HCT116 (cell line): ENCODE results near the gene TXLNA. TPM values are rescaled to one million over a fixed set of nuclear protein-coding genes. Genes with fewer than 3 reads are reported as not detected.
"Not testable (repeated sequence)": the region's sequence is repeated elsewhere in the genome, so short reads cannot be mapped to it uniquely, and the experiment has no call there.

Source experiments
- ATAC-seq: fragments of 200-7000 bp; cut with Tn5 transposase; 2 replicates; pipeline ENCODE4 v1.9.1; 2020; ENCODE audit warnings: mild to moderate bottlenecking, moderate library complexity
- BruUV-seq: library from RNA; stranded (reverse); fragments of 400-500 nt; replicated peaks from 2 replicates; lab custom pipeline; 2021; lab: Mats Ljungman, UMichigan
- CTCF ChIA-PET: fragments of 300-600 bp; sonication (Branson Sonifier 250); formaldehyde crosslinking; loops from one replicate; lab custom pipeline; 2021; ENCODE audit warnings: antibody characterized with exemption; lab: Charles Lee
- POLR2A ChIA-PET: fragments of 300-600, 350-600 bp; sonication (Branson Sonifier 250); formaldehyde crosslinking; loops from one replicate; lab custom pipeline; 2021; ENCODE audit warnings: antibody characterized with exemption; lab: Charles Lee
- RAD21 ChIA-PET, 2 experiments: fragments of 300-600 bp; sonication (Branson Sonifier 250); formaldehyde crosslinking; loops; one replicate each; lab custom pipeline; 2023; ENCODE audit warnings: low total read pairs in 2 of 2; ENCODE audit not compliant: uncharacterized antibody in 2 of 2, unreplicated experiment in 2 of 2, low non-redundant PET in 1 of 2; lab: Charles Lee
- DNase-seq: peaks from one replicate; pipeline ENCODE4 v3.0.0-alpha.2; 2010; ENCODE audit warnings: low read depth, low spot score
- H2AFZ ChIP-seq: fragments of 200-600 bp; shearing (Covaris generic), sonication (generic); 2 replicates; pipeline ENCODE4 v1.6.1; 2017; ENCODE audit warnings: low read depth, mixed run types, mixed read lengths, antibody characterized with exemption, low read length; ENCODE audit not compliant: poor library complexity, severe bottlenecking
- H3K27ac ChIP-seq: 2 replicates; pipeline ENCODE4 v1.5.1; 2012; ENCODE audit warnings: low read depth, low read length
- H3K27me3 ChIP-seq: fragments of 200-600 bp; sonication (generic); 2 replicates; pipeline ENCODE4 v1.6.1; 2016; ENCODE audit warnings: mixed run types, low read length, mixed read lengths; ENCODE audit not compliant: insufficient read depth
- H3K36me3 ChIP-seq, 2 experiments: fragments of 200-500 bp in 1 of 2; fragments of 200-600 bp in 1 of 2; sonication (Bioruptor generic) in 1 of 2; sonication (generic) in 1 of 2; 2 replicates each; pipeline versions ENCODE4 v1.5.1 to v1.6.1; 2014 to 2016; ENCODE audit warnings: low read length in 2 of 2, inconsistent platforms in 1 of 2, mixed read lengths in 1 of 2, mixed run types in 1 of 2; ENCODE audit not compliant: insufficient read depth in 2 of 2, control insufficient read depth in 1 of 2
- H3K4me1 ChIP-seq, 2 experiments: fragments of 200-600 bp in 1 of 2; sonication (generic) in 1 of 2; 2 replicates each; pipeline versions ENCODE4 v1.5.1 to v1.6.1; 2012 to 2017; ENCODE audit warnings: low read length in 2 of 2, inconsistent platforms in 1 of 2, mild to moderate bottlenecking in 1 of 2, mixed read lengths in 1 of 2, mixed run types in 1 of 2, moderate library complexity in 1 of 2; ENCODE audit not compliant: insufficient read depth in 2 of 2, control insufficient read depth in 1 of 2
- H3K4me2 ChIP-seq: fragments of 200-600 bp; sonication (generic); 2 replicates; pipeline ENCODE4 v1.6.1; 2017; ENCODE audit warnings: mixed run types, low read length, mixed read lengths
- H3K4me3 ChIP-seq, 2 experiments: fragments of 200-600 bp in 1 of 2; sonication (generic) in 1 of 2; replicated peaks in 1 of 2; 2 replicates each; pipeline ENCODE4 v1.5.1; 2011 to 2016; ENCODE audit warnings: low read length in 2 of 2, control low read depth in 1 of 2, low read depth in 1 of 2, mild to moderate bottlenecking in 1 of 2, mixed read lengths in 1 of 2, mixed run types in 1 of 2
- H3K79me2 ChIP-seq: fragments of 200-600 bp; sonication (generic); 2 replicates; pipeline ENCODE4 v1.6.1; 2017; ENCODE audit warnings: mild to moderate bottlenecking, mixed run types, low read length, moderate library complexity, mixed read lengths; ENCODE audit not compliant: insufficient read depth
- H3K9ac ChIP-seq: fragments of 200-600 bp; sonication (generic); 2 replicates; pipeline ENCODE4 v1.6.1; 2016; ENCODE audit warnings: low read length, mixed read lengths
- H3K9me2 ChIP-seq: fragments of 200-600 bp; sonication (generic), shearing (Covaris generic); 2 replicates; pipeline ENCODE4 v1.6.1; 2017; ENCODE audit warnings: mixed run types, mild to moderate bottlenecking, moderate library complexity; ENCODE audit not compliant: insufficient read depth
- H3K9me3 ChIP-seq, 2 experiments: fragments of 200-500 bp in 1 of 2; fragments of 200-600 bp in 1 of 2; sonication (Bioruptor generic) in 1 of 2; sonication (generic) in 1 of 2; 2 replicates each; pipeline ENCODE4 v1.6.1; 2014 to 2017; ENCODE audit warnings: low read length in 2 of 2, mixed read lengths in 2 of 2, inconsistent platforms in 1 of 2, low read depth in 1 of 2, mild to moderate bottlenecking in 1 of 2, mixed run types in 1 of 2, moderate library complexity in 1 of 2; ENCODE audit not compliant: control insufficient read depth in 1 of 2, insufficient read depth in 1 of 2
- H4K20me1 ChIP-seq: fragments of 200-600 bp; sonication (generic), shearing (Covaris generic); 2 replicates; pipeline ENCODE4 v1.6.1; 2017; ENCODE audit warnings: mixed run types, mild to moderate bottlenecking, moderate library complexity; ENCODE audit not compliant: insufficient read depth
- CBX3 ChIP-seq: IDR thresholded peaks from 2 replicates; pipeline ENCODE4 v1.6.1; 2012; ENCODE audit warnings: low read depth
- CEBPB ChIP-seq: IDR thresholded peaks from 2 replicates; pipeline ENCODE4 v1.6.1; 2012; ENCODE audit warnings: low read depth
- EGR1 ChIP-seq: IDR thresholded peaks from 2 replicates; pipeline ENCODE4 v1.6.1; 2012; ENCODE audit warnings: low read depth
- ELF1 ChIP-seq: IDR thresholded peaks from 2 replicates; pipeline ENCODE4 v1.6.1; 2012; ENCODE audit warnings: low read depth, borderline replicate concordance
- FOSL1 ChIP-seq: IDR thresholded peaks from 2 replicates; pipeline ENCODE4 v1.6.1; 2012; ENCODE audit warnings: low read depth
- RAD21 ChIP-seq: IDR thresholded peaks from 2 replicates; pipeline ENCODE4 v1.6.1; 2012; ENCODE audit warnings: low read depth, mild to moderate bottlenecking
- SIN3A ChIP-seq: IDR thresholded peaks from 2 replicates; pipeline ENCODE4 v1.6.1; 2012; ENCODE audit warnings: low read depth
- ZFX ChIP-seq: fragments of 450-650 bp; IDR thresholded peaks from 2 replicates; pipeline ENCODE4 v1.6.1; 2017
- intact Hi-C: fragments of 100-400 bp; cut with micrococcal nuclease; formaldehyde crosslinking; loops from 2 replicates; pipeline ENCODE4 v1.10.0; 2022
- total RNA-seq: library from RNA; stranded (reverse); gene quantifications from one replicate; pipeline ENCODE4 v1.2.1, GENCODE V29; 2021; ENCODE audit not compliant: unreplicated experiment
- TF ChIP-seq, protein P1 (sequence below): IDR thresholded peaks from 2 replicates; pipeline ENCODE4 v1.6.1; 2012
- TF ChIP-seq, protein P2 (sequence below): IDR thresholded peaks from 2 replicates; pipeline ENCODE4 v1.6.1; 2012; ENCODE audit warnings: low read depth
- TF ChIP-seq, protein P3 (sequence below): IDR thresholded peaks from 2 replicates; pipeline ENCODE4 v1.6.1; 2012

The TXLNA gene
- total RNA-seq, 1 experiment from 2014 or later = 37.2 TPM

DNA sequence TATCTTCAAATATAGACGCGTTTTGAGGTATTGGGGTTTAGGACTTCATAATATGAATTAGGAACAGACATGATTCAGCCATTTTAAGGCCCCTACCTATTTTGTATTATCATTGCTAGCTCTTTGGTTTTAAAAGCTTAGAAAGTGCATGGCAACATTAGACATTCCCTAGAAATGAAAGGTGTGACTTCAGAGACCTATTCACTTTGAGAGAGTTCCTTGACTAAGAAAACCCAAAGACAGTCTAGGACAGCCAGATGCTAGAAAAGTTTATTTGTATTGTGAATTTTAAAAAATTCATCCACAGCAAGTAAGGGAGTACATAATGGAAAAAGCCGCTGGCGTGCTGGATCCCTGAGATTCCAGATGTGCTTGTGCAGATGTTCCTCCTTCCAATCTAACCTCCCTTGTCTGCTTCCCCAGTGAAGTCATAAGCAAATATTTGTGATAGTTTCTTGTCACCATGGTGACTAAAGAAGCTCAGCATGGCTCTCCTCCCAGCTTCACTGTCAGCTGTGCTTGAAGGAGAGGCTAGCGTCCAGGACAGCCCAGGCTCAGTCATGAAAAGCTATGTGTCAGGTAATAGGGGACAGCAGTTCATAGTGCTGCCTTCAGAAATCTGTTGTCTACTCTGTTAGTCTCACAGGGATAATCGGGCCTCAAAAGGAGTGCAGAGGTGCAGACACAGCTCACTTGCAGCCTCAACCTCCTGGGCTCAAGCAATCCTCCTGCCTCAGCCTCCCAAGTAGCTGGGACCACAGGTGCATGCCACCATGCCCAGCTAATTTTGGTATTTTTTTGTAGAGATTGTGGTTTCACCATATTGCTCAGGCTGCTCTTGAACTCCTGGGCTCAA is 36.8 kb upstream of the TXLNA start:
- Histone ChIP-seq H2AFZ (no peak overlapping the region), H3K9me3 (no peaks in the 10 kb centered on the region), H4K20me1 (peaks cover 9% of the 10 kb centered on the region; the same call in 1 of the 2 replicates), H3K9me2 (no peaks in the 10 kb centered on the region), H3K4me2 (no peak overlapping the region), H3K27ac (no peak overlapping the region), H3K4me3 (no peak overlapping the region), H3K9ac (peak overlapping the region; percentile 10; the same call in 1 of the 2 replicates), H3K36me3 (no peaks in the 10 kb centered on the region), H3K4me1 (peaks cover 21 to 33% of the 10 kb centered on the region in 2 experiments), H3K79me2 (peaks cover 98% of the 10 kb centered on the region), H3K27me3 (no peaks in the 10 kb centered on the region)
- no TSS peak for BruUV-seq
- intact Hi-C loops = no loop called here
- peak; percentile 41; the same call in 1 of the 2 replicates for ATAC-seq
- POLR2A ChIA-PET = no interaction called here
- CTCF ChIA-PET = no interaction called here
- TF ChIP-seq CEBPB (no peak), RAD21 (no peak), ZFX (no peak), FOSL1 (no peak), EGR1 (no peak), CBX3 (no peak), SIN3A (no peak), ELF1 (no peak)
- TF ChIP-seq, protein P1, sequence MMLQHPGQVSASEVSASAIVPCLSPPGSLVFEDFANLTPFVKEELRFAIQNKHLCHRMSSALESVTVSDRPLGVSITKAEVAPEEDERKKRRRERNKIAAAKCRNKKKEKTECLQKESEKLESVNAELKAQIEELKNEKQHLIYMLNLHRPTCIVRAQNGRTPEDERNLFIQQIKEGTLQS = no peak
- TF ChIP-seq, protein P2, sequence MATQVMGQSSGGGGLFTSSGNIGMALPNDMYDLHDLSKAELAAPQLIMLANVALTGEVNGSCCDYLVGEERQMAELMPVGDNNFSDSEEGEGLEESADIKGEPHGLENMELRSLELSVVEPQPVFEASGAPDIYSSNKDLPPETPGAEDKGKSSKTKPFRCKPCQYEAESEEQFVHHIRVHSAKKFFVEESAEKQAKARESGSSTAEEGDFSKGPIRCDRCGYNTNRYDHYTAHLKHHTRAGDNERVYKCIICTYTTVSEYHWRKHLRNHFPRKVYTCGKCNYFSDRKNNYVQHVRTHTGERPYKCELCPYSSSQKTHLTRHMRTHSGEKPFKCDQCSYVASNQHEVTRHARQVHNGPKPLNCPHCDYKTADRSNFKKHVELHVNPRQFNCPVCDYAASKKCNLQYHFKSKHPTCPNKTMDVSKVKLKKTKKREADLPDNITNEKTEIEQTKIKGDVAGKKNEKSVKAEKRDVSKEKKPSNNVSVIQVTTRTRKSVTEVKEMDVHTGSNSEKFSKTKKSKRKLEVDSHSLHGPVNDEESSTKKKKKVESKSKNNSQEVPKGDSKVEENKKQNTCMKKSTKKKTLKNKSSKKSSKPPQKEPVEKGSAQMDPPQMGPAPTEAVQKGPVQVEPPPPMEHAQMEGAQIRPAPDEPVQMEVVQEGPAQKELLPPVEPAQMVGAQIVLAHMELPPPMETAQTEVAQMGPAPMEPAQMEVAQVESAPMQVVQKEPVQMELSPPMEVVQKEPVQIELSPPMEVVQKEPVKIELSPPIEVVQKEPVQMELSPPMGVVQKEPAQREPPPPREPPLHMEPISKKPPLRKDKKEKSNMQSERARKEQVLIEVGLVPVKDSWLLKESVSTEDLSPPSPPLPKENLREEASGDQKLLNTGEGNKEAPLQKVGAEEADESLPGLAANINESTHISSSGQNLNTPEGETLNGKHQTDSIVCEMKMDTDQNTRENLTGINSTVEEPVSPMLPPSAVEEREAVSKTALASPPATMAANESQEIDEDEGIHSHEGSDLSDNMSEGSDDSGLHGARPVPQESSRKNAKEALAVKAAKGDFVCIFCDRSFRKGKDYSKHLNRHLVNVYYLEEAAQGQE = no peak
- TF ChIP-seq, protein P3, sequence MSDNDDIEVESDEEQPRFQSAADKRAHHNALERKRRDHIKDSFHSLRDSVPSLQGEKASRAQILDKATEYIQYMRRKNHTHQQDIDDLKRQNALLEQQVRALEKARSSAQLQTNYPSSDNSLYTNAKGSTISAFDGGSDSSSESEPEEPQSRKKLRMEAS = no peak
- RAD21 ChIA-PET = no interaction called here
- no peak for DNase-seq

DNA sequence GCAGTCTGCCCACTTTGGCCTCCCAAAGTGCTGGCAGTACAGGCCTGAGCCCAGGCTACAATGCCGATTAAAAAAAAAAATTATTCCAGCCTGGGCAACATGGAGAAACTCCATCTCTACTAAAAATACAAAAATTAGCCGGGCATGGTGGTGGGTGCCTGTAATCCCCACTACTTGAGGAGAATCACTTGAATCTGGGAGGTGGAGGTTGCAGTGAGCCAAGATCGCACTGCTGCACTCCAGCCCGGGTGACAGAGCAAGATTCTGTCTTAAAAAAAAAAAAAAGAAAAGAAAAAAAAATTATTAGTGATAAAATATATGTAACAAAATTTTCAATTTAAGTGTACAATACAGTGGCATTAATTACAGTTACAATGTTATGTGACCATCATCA is 36.2 kb upstream of the TXLNA start:
- CTCF ChIA-PET, BruUV-seq: not testable (repeated sequence)
- peaks cover 21 to 27% of the 10 kb centered on the region in 2 experiments for H3K4me1 ChIP-seq

More for the DNA sequence above, 36.2 kb upstream of the TXLNA start:
- H3K4me2 ChIP-seq, intact Hi-C loops, POLR2A ChIA-PET, ATAC-seq, H3K27ac ChIP-seq, H3K9me3 ChIP-seq, H3K4me3 ChIP-seq, H2AFZ ChIP-seq, H4K20me1 ChIP-seq, H3K27me3 ChIP-seq, H3K36me3 ChIP-seq, H3K9ac ChIP-seq, H3K9me2 ChIP-seq, DNase-seq, RAD21 ChIA-PET: not testable (repeated sequence)
- peaks cover 98% of the 10 kb centered on the region for H3K79me2 ChIP-seq
